HG03565 (cell line): ENCODE results near the gene BMP4.

ENCODE experiments used
- ATAC-seq: cut with Tn5 transposase; IDR thresholded peaks from one replicate; pipeline ENCODE4 v1.9.1; 2021; ENCODE audit warnings: mild to moderate bottlenecking, moderate library complexity; ENCODE audit not compliant: unreplicated experiment

The BMP4 gene

GRCh38 chr14:53946404-53947093, 10.1 kb downstream of the BMP4 start:
- ATAC-seq, result no peak

- no peak for ATAC-seq
These were observed 10.6 kb downstream of the BMP4 start for GRCh38 chr14:53946071-53946403.

DNA sequence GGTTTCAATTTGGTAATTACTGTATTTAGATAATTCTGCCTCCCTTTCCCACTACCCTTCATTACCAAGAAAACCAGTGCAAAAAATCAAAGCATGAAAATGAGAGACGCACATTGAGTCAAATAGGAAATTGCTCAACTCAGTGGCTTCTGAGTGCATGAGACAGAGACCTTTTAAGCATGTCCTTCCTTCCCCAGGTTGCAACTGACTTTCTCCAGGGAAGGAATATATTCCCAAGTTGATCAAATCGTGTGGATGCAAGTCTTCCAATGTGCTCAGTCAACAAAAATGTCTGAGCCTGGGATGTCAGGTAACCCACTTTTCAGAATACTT, 12.9 kb downstream of the BMP4 start:
- no peak for ATAC-seq

DNA sequence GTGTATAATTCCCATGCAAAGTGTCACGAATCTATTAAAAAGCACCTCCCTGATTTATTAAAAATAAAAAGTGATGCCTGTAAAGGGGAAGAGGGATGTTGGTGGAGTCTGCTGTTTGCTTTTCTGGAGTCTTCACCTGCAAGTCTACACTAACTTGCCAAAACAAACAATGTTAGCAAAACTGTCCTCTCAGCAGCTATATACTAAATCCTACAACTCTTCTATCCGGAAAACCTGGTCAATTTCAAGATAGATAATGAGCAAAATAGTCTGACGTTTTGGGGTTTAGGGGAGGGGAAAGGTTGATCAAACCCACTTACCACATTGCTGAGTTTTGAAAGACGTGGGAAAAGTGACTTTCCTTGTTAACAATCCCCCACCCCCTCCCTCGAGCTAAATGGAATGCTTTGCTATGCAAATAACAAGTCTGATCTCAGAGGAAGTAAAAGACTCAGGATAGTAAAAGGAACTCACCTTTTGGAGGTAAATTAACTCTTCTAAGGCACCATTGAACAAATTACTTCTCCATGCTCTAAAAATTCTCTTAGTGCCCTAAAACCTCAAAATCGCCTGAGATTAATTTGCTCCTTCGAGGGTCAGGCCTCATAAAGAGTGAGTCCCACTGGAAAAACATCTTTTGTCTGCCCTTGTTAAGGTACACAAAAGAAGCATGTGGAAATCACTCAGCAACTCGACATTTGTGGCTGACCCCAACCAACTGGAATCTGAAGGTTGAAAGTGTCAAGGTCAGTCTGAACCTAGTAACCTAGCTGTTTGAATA, 13.5 kb downstream of the BMP4 start:
- no peak for ATAC-seq

GRCh38 chr14:53938136-53938837, 18.3 kb downstream of the BMP4 start:
- ATAC-seq, result no peak

DNA sequence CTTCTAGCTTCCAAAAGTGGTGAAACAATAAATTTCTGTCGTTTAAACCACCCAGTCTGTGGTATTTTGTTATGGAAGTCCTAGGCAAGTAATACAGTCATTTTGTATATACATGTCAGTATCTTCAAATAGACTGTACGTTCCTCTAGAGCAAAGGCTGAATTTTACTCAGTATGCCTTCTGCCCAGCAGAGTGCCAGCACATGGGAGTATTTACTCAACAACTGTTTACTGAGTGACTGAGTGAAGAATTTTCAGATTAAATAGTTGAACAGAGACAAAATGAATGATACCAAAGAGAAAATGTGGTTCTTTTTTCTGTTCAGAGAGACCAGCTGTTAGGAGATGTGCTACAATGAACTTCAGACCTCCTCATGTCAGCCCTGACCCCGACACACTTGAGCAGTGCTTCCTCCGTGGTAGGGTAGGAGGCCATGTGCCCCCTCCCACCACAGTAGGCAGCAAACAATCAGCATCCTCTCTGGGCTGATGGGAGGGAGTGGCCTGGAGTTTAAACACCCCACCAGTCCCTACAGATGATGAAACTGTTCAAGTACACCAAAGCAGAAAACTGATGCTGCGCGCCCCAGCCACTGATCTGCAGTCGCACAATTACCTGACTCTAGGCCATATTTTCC, 21.7 kb downstream of the BMP4 start:
- no peak for ATAC-seq

- no peak for ATAC-seq
These were observed 23.7 kb downstream of the BMP4 start for GRCh38 chr14:53932966-53933365.

- ATAC-seq, result no peak
These were observed 26.5 kb downstream of the BMP4 start for GRCh38 chr14:53929871-53930715.

DNA sequence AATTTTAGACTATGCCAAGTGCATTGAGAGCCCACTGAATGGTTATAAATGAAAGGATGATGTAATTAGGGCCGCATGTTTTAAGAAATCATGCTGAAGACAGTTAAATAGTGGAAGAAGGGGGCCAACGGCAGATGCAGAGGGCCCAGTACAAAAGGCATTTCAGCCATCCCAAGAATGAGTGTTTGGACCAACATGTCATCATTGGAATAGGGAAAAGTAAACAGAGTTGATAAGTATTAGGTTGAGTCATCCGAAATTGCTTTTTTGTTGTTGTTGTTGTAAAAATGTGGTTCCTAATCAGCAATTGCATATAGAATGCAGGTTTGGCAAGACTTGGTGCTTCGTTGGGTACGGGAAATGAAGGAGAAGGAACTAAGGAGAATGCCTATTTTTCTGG, 29.5 kb downstream of the BMP4 start:
- no peak for ATAC-seq

GRCh38 chr14:53925201-53925766, 31.3 kb downstream of the BMP4 start:
- no peak for ATAC-seq

GRCh38 chr14:53924753-53925152, 31.9 kb downstream of the BMP4 start:
- no peak for ATAC-seq

GRCh38 chr14:53921027-53921426, 35.6 kb downstream of the BMP4 start:
- ATAC-seq, result no peak

DNA sequence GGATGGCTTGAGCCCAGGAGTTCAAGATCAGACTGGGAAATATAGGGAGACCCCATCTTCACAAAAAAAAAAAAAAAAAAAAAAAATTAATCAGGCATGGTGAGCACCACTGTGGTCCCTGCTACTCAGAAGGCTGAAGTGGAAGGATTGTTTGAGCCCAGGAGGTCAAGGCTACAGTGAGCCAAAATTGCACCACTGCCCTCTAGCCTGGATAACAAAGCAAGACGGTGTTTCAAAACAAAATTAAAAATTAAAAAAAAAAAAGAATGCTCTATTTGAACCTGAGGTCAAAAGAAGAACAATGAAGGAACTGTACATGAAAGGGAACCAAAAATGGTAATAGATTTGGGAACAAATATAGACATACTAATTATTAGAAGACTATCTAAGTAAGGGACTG, 40.4 kb downstream of the BMP4 start:
- ATAC-seq, result no peak

DNA sequence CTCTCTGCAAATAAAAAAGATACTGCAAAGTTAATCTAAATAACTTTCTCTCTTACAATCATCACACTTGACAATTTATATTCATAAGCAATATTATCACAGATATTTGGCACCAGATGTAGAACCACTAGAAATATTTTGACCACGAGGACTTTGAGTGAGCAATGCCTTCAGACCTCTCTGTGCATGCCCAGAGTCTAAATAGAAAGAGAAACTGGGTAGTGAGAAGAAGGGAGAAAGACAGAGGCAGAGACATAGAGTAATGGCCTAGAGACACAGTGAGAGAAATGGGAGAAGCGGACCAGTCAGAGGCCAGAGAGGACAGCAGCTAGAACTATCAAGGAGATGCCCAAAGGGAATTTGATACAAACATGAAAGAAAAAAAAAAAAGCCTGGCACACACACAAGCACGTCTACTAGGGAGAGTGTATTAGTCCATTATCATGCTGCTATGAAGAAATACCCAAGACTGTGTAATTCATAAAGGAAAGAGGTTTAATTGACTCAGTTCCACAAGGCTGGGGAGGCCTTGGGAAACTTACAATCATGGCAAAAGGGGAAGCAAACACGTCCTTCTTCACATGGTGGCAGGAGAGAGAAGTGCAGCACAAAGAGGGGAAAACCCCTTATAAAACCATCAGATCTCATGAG, 41.1 kb downstream of the BMP4 start:
- ATAC-seq, result no peak

- no peak for ATAC-seq
These were observed 44.6 kb downstream of the BMP4 start for GRCh38 chr14:53912021-53912420.

- no peak for ATAC-seq
These were observed 48.2 kb downstream of the BMP4 start for GRCh38 chr14:53908416-53908815.

DNA sequence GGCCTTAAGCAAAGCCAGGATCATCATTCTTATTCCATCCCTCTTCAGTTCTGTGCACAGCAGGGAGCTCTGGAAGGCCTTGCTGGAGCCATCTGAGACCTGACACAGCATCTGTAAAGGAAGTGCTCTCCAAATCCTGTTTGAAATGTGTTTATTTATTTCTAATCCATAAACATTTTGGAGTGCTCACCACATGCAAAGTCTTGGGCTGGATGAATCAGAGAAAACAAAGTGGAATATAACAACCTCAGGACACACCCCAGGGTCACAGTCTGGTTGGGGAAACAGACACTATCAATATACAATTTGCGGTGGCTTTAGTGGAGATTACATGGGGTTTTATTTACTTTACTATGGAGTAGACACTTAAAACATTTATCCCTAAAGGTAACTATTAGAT, 54.3 kb downstream of the BMP4 start:
- ATAC-seq, result no peak

DNA sequence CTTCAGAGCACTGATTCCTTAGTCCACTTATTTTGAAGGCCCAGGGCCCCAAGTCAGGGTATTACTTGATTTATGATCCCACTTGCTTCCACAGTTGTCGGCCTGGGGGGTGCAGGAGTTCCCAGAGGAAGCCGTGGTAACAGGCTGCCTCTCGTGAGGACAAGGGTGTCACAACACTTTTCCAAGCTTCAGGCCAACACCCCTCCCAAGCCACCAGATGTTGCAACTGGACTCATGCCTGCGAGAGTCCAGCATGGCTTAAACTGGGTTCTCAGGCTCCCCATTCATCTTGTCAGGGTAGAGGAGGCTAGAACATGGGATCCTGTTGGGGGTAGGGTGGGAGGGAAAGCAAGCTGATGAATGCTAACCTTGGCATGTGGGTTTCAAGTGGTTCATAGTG, 56.1 kb downstream of the BMP4 start:
- ATAC-seq, result no peak
